IMR-90 (cell line): ENCODE measurements around the gene SLC37A1. TPM values are rescaled to one million over a fixed set of nuclear protein-coding genes. Genes with fewer than 3 reads are reported as not detected.

Experiments used
- ATAC-seq: fragments of 200-7000 bp; cut with Tn5 transposase; 2 replicates; pipeline ENCODE4 v1.9.1; 2020; ENCODE audit warnings: low read depth, mild to moderate bottlenecking, moderate library complexity
- BruUV-seq: library from RNA; stranded (reverse); fragments of 400-500 nt; replicated peaks from 2 replicates; lab custom pipeline; 2021; lab: Mats Ljungman, UMichigan
- CTCF ChIA-PET: fragments of 300-600 bp; formaldehyde crosslinking; extraction: SDS; loops from one replicate; lab custom pipeline; 2021; ENCODE audit warnings: antibody characterized with exemption; lab: Yijun Ruan, JAX
- POLR2A ChIA-PET: fragments of 300-600 bp; sonication (Branson Sonifier 250); formaldehyde crosslinking; loops from one replicate; lab custom pipeline; 2022; ENCODE audit warnings: antibody characterized with exemption; ENCODE audit not compliant: unreplicated experiment; lab: Charles Lee
- DNase-seq: peaks from one replicate; pipeline ENCODE4 v3.0.0; 2013
- H2AFZ ChIP-seq: replicated peaks from 2 replicates; pipeline ENCODE3; 2013; ENCODE audit warnings: low read length, mild to moderate bottlenecking; ENCODE audit not compliant: poor library complexity
- H2AK5ac ChIP-seq: 2 replicates; pipeline ENCODE4 v1.6.1; 2013; ENCODE audit warnings: low read depth, low read length, inconsistent platforms
- H2AK9ac ChIP-seq: replicated peaks from 2 replicates; pipeline ENCODE3; 2013; ENCODE audit warnings: mild to moderate bottlenecking, low read depth, low read length, moderate library complexity; ENCODE audit not compliant: poor library complexity
- H2BK120ac ChIP-seq: 2 replicates; pipeline ENCODE4 v1.6.1; 2013; ENCODE audit warnings: low read depth, low read length, inconsistent platforms
- H2BK15ac ChIP-seq: 3 replicates; pipeline ENCODE4 v1.6.1; 2013; ENCODE audit warnings: low read depth, low read length, inconsistent platforms
- H2BK20ac ChIP-seq: 2 replicates; pipeline ENCODE4 v1.6.1; 2013; ENCODE audit warnings: low read depth, mild to moderate bottlenecking, inconsistent platforms, low read length, moderate library complexity
- H2BK5ac ChIP-seq: 2 replicates; pipeline ENCODE4 v1.6.1; 2013; ENCODE audit warnings: mild to moderate bottlenecking, low read depth, low read length, inconsistent platforms; ENCODE audit not compliant: poor library complexity, severe bottlenecking
- H3K14ac ChIP-seq: replicated peaks from 2 replicates; pipeline ENCODE4 v1.6.1; 2013; ENCODE audit warnings: low read depth, low read length, inconsistent platforms
- H3K18ac ChIP-seq: 2 replicates; pipeline ENCODE4 v1.6.1; 2013; ENCODE audit warnings: low read depth, low read length, control low read depth
- H3K23ac ChIP-seq: 2 replicates; pipeline ENCODE4 v1.6.1; 2013; ENCODE audit warnings: low read depth, low read length, inconsistent platforms
- H3K27ac ChIP-seq: 2 replicates; pipeline ENCODE4 v1.5.1; 2013; ENCODE audit warnings: mild to moderate bottlenecking, control low read depth, low read length; ENCODE audit not compliant: insufficient read depth
- H3K27me3 ChIP-seq: 2 replicates; pipeline ENCODE4 v1.6.1; 2013; ENCODE audit warnings: low read length; ENCODE audit not compliant: control insufficient read depth, insufficient read depth
- H3K36me3 ChIP-seq: 2 replicates; pipeline ENCODE4 v1.6.1; 2013; ENCODE audit warnings: low read length, mixed read lengths; ENCODE audit not compliant: control insufficient read depth, insufficient read depth
- H3K4ac ChIP-seq: 2 replicates; pipeline ENCODE4 v1.6.1; 2013; ENCODE audit warnings: low read depth, low read length, inconsistent platforms
- H3K4me1 ChIP-seq: 2 replicates; pipeline ENCODE4 v1.6.1; 2013; ENCODE audit warnings: low read length, mixed read lengths; ENCODE audit not compliant: control insufficient read depth, insufficient read depth
- H3K4me2 ChIP-seq: 2 replicates; pipeline ENCODE4 v1.6.1; 2013; ENCODE audit warnings: low read depth, mild to moderate bottlenecking, control low read depth, low read length, moderate library complexity
- H3K4me3 ChIP-seq: 2 replicates; pipeline ENCODE4 v1.5.1; 2013; ENCODE audit warnings: low read depth, mild to moderate bottlenecking, control low read depth, low read length, moderate library complexity; ENCODE audit not compliant: insufficient read depth
- H3K56ac ChIP-seq: 2 replicates; pipeline ENCODE4 v1.6.1; 2013; ENCODE audit warnings: low read length, inconsistent platforms; ENCODE audit not compliant: insufficient read depth; ENCODE audit errors: extremely low read depth
- H3K79me1 ChIP-seq, 2 experiments: 2 replicates each; pipeline ENCODE4 v1.6.1; 2013; ENCODE audit warnings: low read length in 2 of 2, inconsistent platforms in 1 of 2, low read depth in 1 of 2
- H3K9ac ChIP-seq: 2 replicates; pipeline ENCODE4 v1.6.1; 2013; ENCODE audit warnings: low read depth, low read length, control low read depth
- H3K9me1 ChIP-seq: 2 replicates; pipeline ENCODE4 v1.6.1; 2013; ENCODE audit warnings: low read length, inconsistent platforms; ENCODE audit not compliant: insufficient read depth
- H3K9me3 ChIP-seq: 2 replicates; pipeline ENCODE4 v1.6.1; 2013; ENCODE audit warnings: low read length; ENCODE audit not compliant: control insufficient read depth, insufficient read depth
- H4K20me1 ChIP-seq: 2 replicates; pipeline ENCODE4 v1.6.1; 2013; ENCODE audit warnings: low read length, inconsistent platforms; ENCODE audit not compliant: insufficient read depth
- H4K5ac ChIP-seq: 2 replicates; pipeline ENCODE4 v1.6.1; 2013; ENCODE audit warnings: mild to moderate bottlenecking, low read depth, low read length, control low read depth
- H4K8ac ChIP-seq, 2 experiments: 2 replicates each; pipeline ENCODE4 v1.6.1; 2013; ENCODE audit warnings: low read depth in 2 of 2, low read length in 2 of 2, control low read depth in 1 of 2, inconsistent platforms in 1 of 2
- H4K91ac ChIP-seq: 2 replicates; pipeline ENCODE4 v1.6.1; 2013; ENCODE audit warnings: low read depth, low read length, inconsistent platforms; ENCODE audit not compliant: insufficient read depth
- FOS ChIP-seq: fragments of 150-350 bp; IDR thresholded peaks from 2 replicates; pipeline ENCODE4 v1.6.1; 2016; ENCODE audit warnings: low read depth, low read length
- RCOR1 ChIP-seq: IDR thresholded peaks from 2 replicates; pipeline ENCODE4 v1.6.1; 2012; ENCODE audit warnings: mild to moderate bottlenecking, low read length, improper control_type of control experiment; ENCODE audit not compliant: insufficient replicate concordance
- WGBS, 2 experiments: methylation state at CpG; one replicate each; pipeline versions ENCODE4 v1.1.5 to v1.1.7; 2013; ENCODE audit warnings: missing lambda C conversion rate in 2 of 2; ENCODE audit not compliant: insufficient read length in 1 of 2; ENCODE audit errors: extremely low coverage in 2 of 2; 5-methylcytosine and 5-hydroxymethylcytosine counted together
- dilution Hi-C: fragments of 300-500 bp; cut with HindIII; formaldehyde crosslinking; loops from one replicate; pipeline ENCODE4 v1.14.3; 2018; ENCODE audit warnings: low sequenced_read_pairs; ENCODE audit not compliant: unreplicated experiment
- in situ Hi-C: fragments of 300-500 bp; cut with MboI; formaldehyde crosslinking; loops from 3 replicates; pipeline ENCODE4 v1.14.3; 2019; ENCODE audit warnings: low sequenced_read_pairs, inconsistent platforms, mixed read lengths
- intact Hi-C: fragments of 100-400 bp; cut with micrococcal nuclease; formaldehyde crosslinking; loops from 2 replicates; pipeline ENCODE4 v1.10.0; 2022
- polyA plus RNA-seq, 3 experiments: library from polyadenylated mRNA; depleted of rRNA; stranded (reverse); fragments of >200 nt; gene quantifications; 2 replicates each; pipeline ENCODE4 v1.2.3, GENCODE V29; 2012; ENCODE audit warnings: low replicate concordance in 1 of 3
- total RNA-seq: library from RNA; depleted of rRNA; stranded (reverse); fragments of >200 nt; gene quantifications from 2 replicates; pipeline ENCODE4 v1.2.3, GENCODE V29; 2012
- TF ChIP-seq, protein P1 (sequence below): fragments of 150-350 bp; IDR thresholded peaks from 2 replicates; pipeline ENCODE4 v1.6.1; 2017; ENCODE audit warnings: mild to moderate bottlenecking, antibody characterized with exemption, low read length, low read depth

Gene SLC37A1
- total and polyA plus RNA-seq, 2 of the 4 experiments (the other 2 are of a cell fraction), result 0.36 to 0.48 TPM

DNA sequence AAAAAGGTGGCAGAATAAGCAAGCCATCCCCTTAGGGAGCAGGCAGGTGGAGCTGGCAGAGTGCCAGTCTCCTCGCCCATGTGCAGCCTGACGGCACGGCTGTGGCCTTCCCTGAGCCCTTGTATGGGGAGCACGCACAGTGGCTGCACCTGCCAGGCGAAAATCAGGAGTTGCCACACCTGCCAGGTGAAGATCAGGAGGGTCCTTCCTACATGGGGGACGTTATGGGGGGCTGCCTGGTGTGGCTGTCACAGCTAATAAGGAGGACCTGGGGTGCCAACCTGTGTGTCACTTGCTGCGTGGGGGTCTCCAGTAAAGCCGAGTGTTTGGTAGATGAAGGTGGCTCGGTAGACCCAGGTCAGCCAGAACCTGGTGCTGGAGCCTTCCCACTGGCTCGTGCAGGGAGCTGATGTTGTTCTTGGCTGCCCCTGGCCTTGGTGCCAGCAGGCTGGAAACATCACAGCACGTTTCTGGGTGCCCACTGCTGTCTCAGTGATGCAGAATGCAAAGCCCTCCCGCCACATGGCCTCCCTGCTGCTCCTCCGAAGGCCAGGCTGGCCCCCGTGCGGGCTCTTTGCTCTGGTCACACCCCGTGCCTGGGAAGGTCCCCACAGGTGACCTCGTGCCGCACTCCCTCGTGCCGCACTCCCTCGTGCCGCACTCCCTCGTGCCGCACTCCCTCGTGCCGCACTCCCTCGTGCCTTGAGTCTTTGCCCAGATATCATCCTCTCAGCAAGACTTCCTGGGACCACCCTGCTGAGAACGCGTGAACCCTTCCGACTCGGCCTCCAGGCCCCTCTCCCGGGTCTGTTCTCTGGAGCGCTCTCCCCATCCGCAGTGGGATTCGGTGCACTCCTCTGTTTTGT lies 55.4 kb downstream of the SLC37A1 start:
- H3K36me3 ChIP-seq, result no peaks in the 10 kb centered on the region
- H4K8ac ChIP-seq, result no peak overlapping the region
- no peaks in the 10 kb centered on the region for H4K20me1 ChIP-seq
- H2BK120ac ChIP-seq, result no peak overlapping the region
- DNase-seq (no peak), ATAC-seq (no peak)
- in situ Hi-C loops, result no loop called here
- no peak overlapping the region for H2AFZ ChIP-seq
- H3K18ac ChIP-seq, result no peak overlapping the region
- no peak overlapping the region for H2BK15ac ChIP-seq
- intact Hi-C loops, result no loop called here
- H3K14ac ChIP-seq, result no peak overlapping the region
- no peak overlapping the region for H3K9ac ChIP-seq
- BruUV-seq, result no TSS peak
- peaks cover 9% of the 10 kb centered on the region; the same call in 1 of the 2 replicates for H3K27me3 ChIP-seq
- no peak overlapping the region for H2AK5ac ChIP-seq
- no peaks in the 10 kb centered on the region for H3K79me1 ChIP-seq
- WGBS, 2 experiments, result 71% methylated on average over 12 of the region's 35 CpGs; no CpG with 5 or more reads in 1 of the 2 experiments
- H2AK9ac ChIP-seq, result no peak overlapping the region
- TF ChIP-seq FOS (no peak), RCOR1 (no peak)
- TF ChIP-seq, protein P1, sequence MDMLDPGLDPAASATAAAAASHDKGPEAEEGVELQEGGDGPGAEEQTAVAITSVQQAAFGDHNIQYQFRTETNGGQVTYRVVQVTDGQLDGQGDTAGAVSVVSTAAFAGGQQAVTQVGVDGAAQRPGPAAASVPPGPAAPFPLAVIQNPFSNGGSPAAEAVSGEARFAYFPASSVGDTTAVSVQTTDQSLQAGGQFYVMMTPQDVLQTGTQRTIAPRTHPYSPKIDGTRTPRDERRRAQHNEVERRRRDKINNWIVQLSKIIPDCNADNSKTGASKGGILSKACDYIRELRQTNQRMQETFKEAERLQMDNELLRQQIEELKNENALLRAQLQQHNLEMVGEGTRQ, result no peak
- no peak overlapping the region for H3K23ac ChIP-seq
- H3K4ac ChIP-seq, result no peak overlapping the region
- no peak overlapping the region for H4K5ac ChIP-seq
- H3K9me3 ChIP-seq, result no peaks in the 10 kb centered on the region
- no peak overlapping the region for H3K27ac ChIP-seq
- H3K4me1 ChIP-seq, result no peaks in the 10 kb centered on the region
- ChIA-PET POLR2A (no interaction called here), CTCF (interaction anchor here (0.6 kb wide), 1 partner anchor 29 kb away, joined by 4 read pairs; no protein-coding TSS in a partner anchor)
- H2BK20ac ChIP-seq, result no peak overlapping the region
- H3K4me3 ChIP-seq, result no peak overlapping the region
- dilution Hi-C loops, result no loop called here
- no peak overlapping the region for H3K4me2 ChIP-seq
- H2BK5ac ChIP-seq, result no peak overlapping the region
- H4K91ac ChIP-seq, result no peak overlapping the region
- no peak overlapping the region for H3K56ac ChIP-seq
- H3K9me1 ChIP-seq, result no peaks in the 10 kb centered on the region
